GM23338 (cell line): Measurements from ENCODE around the gene IPPK.

Experiments used
- EZH2 ChIP-seq: fragments of 200-600 bp; sonication (generic); IDR thresholded peaks from one replicate; pipeline ENCODE4 v1.8.0; 2017; ENCODE audit warnings: antibody characterized with exemption, mild to moderate bottlenecking, low read depth; ENCODE audit not compliant: unreplicated experiment
- TF ChIP-seq, protein P1 (sequence below), 2 experiments: fragments of 200-600 bp in 1 of 2; sonication (generic) in 1 of 2; conservative IDR thresholded peaks; 2 replicates each; pipeline versions ENCODE4 v1.5.1 to v1.6.1; 2016 to 2017; ENCODE audit warnings: antibody characterized with exemption in 2 of 2, low read depth in 2 of 2, mild to moderate bottlenecking in 2 of 2, moderate library complexity in 1 of 2

DNA sequence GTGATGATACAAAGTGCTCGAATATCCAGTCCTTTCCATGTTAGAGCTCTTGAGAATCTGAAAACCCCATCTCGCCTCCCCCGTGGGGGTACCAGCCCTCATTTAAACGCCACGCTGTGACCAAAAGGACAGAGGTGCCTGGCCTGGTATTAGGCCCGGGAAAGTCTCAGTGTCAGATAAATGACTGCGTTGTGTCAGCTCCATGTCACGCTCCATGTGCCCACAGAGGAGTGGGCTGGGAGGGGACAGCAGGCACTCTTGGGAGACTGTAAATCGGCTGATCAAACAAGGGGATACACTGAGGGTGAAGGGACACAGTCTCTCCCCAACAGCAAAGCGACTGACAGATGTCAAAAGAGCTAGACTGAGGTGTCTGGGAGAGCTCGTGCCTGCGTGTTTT, 68.5 kb downstream of the IPPK start:
- TF ChIP-seq EZH2, result no peak
- TF ChIP-seq, protein P1, sequence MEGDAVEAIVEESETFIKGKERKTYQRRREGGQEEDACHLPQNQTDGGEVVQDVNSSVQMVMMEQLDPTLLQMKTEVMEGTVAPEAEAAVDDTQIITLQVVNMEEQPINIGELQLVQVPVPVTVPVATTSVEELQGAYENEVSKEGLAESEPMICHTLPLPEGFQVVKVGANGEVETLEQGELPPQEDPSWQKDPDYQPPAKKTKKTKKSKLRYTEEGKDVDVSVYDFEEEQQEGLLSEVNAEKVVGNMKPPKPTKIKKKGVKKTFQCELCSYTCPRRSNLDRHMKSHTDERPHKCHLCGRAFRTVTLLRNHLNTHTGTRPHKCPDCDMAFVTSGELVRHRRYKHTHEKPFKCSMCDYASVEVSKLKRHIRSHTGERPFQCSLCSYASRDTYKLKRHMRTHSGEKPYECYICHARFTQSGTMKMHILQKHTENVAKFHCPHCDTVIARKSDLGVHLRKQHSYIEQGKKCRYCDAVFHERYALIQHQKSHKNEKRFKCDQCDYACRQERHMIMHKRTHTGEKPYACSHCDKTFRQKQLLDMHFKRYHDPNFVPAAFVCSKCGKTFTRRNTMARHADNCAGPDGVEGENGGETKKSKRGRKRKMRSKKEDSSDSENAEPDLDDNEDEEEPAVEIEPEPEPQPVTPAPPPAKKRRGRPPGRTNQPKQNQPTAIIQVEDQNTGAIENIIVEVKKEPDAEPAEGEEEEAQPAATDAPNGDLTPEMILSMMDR (conservative IDR thresholded peaks at IDR 0.05; ENCODE audit: low read depth in 2 of 2), result no peak
